ENCODE measurements around the gene RABAC1.

DNA sequence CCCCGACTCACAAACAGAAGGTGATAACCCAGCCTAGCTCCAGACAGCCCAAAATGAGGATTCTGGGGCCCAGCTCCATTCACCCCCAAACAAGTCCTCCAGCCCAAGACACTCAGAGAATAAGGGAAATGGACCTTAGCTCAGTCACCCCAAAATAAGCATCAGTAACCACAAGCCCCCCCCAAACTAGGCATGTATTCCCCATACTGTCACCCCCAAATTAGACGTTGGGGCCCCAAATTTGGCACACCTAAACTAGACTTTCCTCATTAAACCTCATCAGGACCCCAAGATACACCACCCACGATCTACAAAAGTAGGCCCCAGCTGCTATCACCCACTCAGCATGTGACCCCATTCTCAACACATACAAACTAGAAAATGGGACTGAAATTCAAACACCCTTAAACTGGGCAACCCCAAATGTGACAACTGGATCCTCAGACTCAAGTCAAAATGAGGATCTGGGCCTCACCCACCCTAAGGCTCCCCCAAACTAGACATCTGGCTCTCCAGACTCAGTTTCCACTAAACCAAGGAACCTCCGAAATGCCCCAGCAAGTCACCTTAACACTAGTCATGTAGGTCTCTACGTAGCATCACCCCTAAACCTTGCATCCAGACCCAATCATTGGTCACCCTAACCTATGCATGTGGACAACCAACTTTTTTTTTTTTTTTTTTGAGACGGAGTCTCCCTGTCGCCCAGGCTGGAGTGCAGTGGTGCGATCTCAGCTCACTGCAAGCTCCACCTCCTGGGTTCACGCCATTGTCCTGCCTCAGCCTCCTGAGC, 17.5 kb downstream of the RABAC1 start:
- TF ChIP-seq, protein P1, sequence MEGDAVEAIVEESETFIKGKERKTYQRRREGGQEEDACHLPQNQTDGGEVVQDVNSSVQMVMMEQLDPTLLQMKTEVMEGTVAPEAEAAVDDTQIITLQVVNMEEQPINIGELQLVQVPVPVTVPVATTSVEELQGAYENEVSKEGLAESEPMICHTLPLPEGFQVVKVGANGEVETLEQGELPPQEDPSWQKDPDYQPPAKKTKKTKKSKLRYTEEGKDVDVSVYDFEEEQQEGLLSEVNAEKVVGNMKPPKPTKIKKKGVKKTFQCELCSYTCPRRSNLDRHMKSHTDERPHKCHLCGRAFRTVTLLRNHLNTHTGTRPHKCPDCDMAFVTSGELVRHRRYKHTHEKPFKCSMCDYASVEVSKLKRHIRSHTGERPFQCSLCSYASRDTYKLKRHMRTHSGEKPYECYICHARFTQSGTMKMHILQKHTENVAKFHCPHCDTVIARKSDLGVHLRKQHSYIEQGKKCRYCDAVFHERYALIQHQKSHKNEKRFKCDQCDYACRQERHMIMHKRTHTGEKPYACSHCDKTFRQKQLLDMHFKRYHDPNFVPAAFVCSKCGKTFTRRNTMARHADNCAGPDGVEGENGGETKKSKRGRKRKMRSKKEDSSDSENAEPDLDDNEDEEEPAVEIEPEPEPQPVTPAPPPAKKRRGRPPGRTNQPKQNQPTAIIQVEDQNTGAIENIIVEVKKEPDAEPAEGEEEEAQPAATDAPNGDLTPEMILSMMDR (IDR thresholded peaks at IDR 0.05): no peak
- no peak for TF ChIP-seq POLR2A (IDR thresholded peaks at IDR 0.05)

Data from heart left ventricle (tissue), 13 donors.